GM12878 (cell line): ENCODE results near the gene ALOX12B. TPM values are rescaled to one million over a fixed set of nuclear protein-coding genes. Genes with fewer than 3 reads are reported as not detected.

ENCODE experiments used
- FOXM1 ChIP-seq: IDR thresholded peaks from 2 replicates; pipeline ENCODE4 v1.6.1; 2012; ENCODE audit warnings: low read depth, mild to moderate bottlenecking, inconsistent platforms, low read length, moderate library complexity
- GABPA ChIP-seq: IDR thresholded peaks from 2 replicates; pipeline ENCODE4 v1.6.1; 2014; ENCODE audit warnings: antibody characterized with exemption, low read depth, mild to moderate bottlenecking, inconsistent platforms
- HDGF ChIP-seq: fragments of 450-650 bp; IDR thresholded peaks from 2 replicates; pipeline ENCODE4 v1.6.1; 2016; ENCODE audit warnings: antibody characterized with exemption
- KLF5 ChIP-seq: fragments of 450-650 bp; IDR thresholded peaks from 2 replicates; pipeline ENCODE4 v1.6.1; 2014; ENCODE audit warnings: mild to moderate bottlenecking; ENCODE audit not compliant: partially characterized antibody
- NBN ChIP-seq: fragments of 450-650 bp; IDR thresholded peaks from 2 replicates; pipeline ENCODE4 v1.6.1; 2016
- RAD21 ChIP-seq: IDR thresholded peaks from 2 replicates; pipeline ENCODE4 v1.6.1; 2011; ENCODE audit warnings: mild to moderate bottlenecking, low read depth, low read length, moderate library complexity; ENCODE audit not compliant: insufficient read depth
- SIX5 ChIP-seq: IDR thresholded peaks from 2 replicates; pipeline ENCODE4 v1.6.1; 2011; ENCODE audit warnings: mild to moderate bottlenecking, low read depth, low read length, moderate library complexity; ENCODE audit not compliant: severe bottlenecking
- TBL1XR1 ChIP-seq: IDR thresholded peaks from 2 replicates; pipeline ENCODE4 v1.6.1; 2012; ENCODE audit warnings: low read depth, low read length, improper control_type of control experiment
- ZBED1 ChIP-seq: IDR thresholded peaks from 2 replicates; pipeline ENCODE4 v1.6.1; 2016; ENCODE audit warnings: borderline replicate concordance
- polyA plus RNA-seq, 11 experiments: library from polyadenylated mRNA; depleted of rRNA in 4 of 11; unstranded in 6 of 11; stranded (reverse) in 5 of 11; fragments of >200 nt; fragmentation: Nextera tagmentation in 4 of 11; fragmentation: Illumina TruSeq in 1 of 11; extraction: Ambion mirVana in 4 of 11; extraction: Trizol in 1 of 11; gene quantifications; 1 replicate in 1 of 11; 2 replicates in 10 of 11; pipeline versions ENCODE4 v1.2.1 to v1.2.3, GENCODE V29; 2011 to 2016; ENCODE audit warnings: inconsistent platforms in 2 of 11, missing spikeins in 2 of 11, low read depth in 1 of 11
- total RNA-seq, 4 experiments: library from RNA; depleted of rRNA in 3 of 4; stranded (reverse); fragments of >200 nt in 3 of 4; fragmentation: Illumina TruSeq in 1 of 4; extraction: Trizol in 1 of 4; gene quantifications; 2 replicates each; pipeline versions ENCODE4 v1.2.1 to v1.2.3, GENCODE V29; 2013 to 2021
- TF ChIP-seq, protein P1 (sequence below): fragments of 150-350 bp; IDR thresholded peaks from 2 replicates; pipeline ENCODE4 v1.6.1; 2014; ENCODE audit warnings: mild to moderate bottlenecking, low read depth, low read length
- TF ChIP-seq, protein P2 (sequence below): fragments of 450-650 bp; IDR thresholded peaks from 2 replicates; pipeline ENCODE4 v1.6.1; 2017; ENCODE audit warnings: mild to moderate bottlenecking, moderate library complexity
- TF ChIP-seq, protein P3 (sequence below): fragments of 450-650 bp; IDR thresholded peaks from 2 replicates; pipeline ENCODE4 v1.6.1; 2017; ENCODE audit warnings: mild to moderate bottlenecking, moderate library complexity
- TF ChIP-seq, protein P4 (sequence below): IDR thresholded peaks from 2 replicates; pipeline ENCODE4 v1.6.1; 2012; ENCODE audit warnings: low read depth, low read length, improper control_type of control experiment
- TF ChIP-seq, protein P5 (sequence below): fragments of 450-650 bp; IDR thresholded peaks from 2 replicates; pipeline ENCODE4 v1.6.1; 2014; ENCODE audit warnings: mild to moderate bottlenecking
- TF ChIP-seq, protein P6 (sequence below): fragments of 450-650 bp; IDR thresholded peaks from 2 replicates; pipeline ENCODE4 v1.6.1; 2016; ENCODE audit warnings: mild to moderate bottlenecking

Gene ALOX12B
- total and polyA plus RNA-seq, 10 of the 15 experiments (the other 5 are each of a cell fraction or from before 2014, with no cell fraction given): 0.17 to 0.54 TPM; not detected in 8

DNA sequence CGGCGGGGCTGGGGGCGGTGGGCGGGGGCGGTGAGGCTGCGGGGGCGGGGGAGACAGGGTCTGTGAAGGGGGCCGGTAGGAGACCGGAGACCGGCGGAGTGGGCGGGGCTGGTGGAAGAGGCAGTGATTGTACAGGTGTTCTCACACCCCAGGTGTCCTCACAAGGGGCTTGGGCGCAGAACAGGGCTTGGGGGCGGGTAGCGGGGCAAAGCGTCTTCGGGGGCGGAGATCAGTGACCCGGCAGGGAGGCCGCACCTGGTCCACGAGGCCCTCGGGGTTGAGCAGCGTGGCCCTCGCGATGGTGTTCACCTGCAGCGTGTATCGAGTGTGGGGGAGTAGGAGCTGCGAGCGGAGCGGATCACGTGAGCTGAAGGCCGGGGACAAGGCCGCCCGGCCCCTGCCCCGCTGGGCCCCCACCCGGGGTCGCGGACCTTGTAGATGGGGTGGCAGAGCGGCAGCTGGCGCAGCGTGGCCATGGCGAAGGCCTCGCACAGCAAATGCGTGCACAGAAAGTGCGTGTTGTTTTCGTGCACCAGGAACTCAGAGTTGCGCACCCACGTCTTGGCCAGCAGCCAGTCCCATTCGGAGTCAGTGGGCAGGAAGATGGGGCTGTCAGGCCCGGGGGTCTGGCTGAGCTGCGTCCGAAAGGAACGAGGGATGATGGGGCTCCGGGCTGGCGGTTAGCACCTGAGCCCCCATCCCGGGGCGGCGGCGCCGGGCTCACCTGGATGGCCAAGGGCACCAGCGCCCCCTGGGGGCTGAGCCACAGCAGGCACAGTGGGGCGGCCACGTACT is 22.3 kb upstream of the ALOX12B start (continued):
- TF ChIP-seq, protein P1, sequence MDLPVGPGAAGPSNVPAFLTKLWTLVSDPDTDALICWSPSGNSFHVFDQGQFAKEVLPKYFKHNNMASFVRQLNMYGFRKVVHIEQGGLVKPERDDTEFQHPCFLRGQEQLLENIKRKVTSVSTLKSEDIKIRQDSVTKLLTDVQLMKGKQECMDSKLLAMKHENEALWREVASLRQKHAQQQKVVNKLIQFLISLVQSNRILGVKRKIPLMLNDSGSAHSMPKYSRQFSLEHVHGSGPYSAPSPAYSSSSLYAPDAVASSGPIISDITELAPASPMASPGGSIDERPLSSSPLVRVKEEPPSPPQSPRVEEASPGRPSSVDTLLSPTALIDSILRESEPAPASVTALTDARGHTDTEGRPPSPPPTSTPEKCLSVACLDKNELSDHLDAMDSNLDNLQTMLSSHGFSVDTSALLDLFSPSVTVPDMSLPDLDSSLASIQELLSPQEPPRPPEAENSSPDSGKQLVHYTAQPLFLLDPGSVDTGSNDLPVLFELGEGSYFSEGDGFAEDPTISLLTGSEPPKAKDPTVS: no peak
- TF ChIP-seq, protein P2, sequence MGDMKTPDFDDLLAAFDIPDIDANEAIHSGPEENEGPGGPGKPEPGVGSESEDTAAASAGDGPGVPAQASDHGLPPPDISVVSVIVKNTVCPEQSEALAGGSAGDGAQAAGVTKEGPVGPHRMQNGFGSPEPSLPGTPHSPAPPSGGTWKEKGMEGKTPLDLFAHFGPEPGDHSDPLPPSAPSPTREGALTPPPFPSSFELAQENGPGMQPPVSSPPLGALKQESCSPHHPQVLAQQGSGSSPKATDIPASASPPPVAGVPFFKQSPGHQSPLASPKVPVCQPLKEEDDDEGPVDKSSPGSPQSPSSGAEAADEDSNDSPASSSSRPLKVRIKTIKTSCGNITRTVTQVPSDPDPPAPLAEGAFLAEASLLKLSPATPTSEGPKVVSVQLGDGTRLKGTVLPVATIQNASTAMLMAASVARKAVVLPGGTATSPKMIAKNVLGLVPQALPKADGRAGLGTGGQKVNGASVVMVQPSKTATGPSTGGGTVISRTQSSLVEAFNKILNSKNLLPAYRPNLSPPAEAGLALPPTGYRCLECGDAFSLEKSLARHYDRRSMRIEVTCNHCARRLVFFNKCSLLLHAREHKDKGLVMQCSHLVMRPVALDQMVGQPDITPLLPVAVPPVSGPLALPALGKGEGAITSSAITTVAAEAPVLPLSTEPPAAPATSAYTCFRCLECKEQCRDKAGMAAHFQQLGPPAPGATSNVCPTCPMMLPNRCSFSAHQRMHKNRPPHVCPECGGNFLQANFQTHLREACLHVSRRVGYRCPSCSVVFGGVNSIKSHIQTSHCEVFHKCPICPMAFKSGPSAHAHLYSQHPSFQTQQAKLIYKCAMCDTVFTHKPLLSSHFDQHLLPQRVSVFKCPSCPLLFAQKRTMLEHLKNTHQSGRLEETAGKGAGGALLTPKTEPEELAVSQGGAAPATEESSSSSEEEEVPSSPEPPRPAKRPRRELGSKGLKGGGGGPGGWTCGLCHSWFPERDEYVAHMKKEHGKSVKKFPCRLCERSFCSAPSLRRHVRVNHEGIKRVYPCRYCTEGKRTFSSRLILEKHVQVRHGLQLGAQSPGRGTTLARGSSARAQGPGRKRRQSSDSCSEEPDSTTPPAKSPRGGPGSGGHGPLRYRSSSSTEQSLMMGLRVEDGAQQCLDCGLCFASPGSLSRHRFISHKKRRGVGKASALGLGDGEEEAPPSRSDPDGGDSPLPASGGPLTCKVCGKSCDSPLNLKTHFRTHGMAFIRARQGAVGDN: no peak
- TF ChIP-seq, protein P3, sequence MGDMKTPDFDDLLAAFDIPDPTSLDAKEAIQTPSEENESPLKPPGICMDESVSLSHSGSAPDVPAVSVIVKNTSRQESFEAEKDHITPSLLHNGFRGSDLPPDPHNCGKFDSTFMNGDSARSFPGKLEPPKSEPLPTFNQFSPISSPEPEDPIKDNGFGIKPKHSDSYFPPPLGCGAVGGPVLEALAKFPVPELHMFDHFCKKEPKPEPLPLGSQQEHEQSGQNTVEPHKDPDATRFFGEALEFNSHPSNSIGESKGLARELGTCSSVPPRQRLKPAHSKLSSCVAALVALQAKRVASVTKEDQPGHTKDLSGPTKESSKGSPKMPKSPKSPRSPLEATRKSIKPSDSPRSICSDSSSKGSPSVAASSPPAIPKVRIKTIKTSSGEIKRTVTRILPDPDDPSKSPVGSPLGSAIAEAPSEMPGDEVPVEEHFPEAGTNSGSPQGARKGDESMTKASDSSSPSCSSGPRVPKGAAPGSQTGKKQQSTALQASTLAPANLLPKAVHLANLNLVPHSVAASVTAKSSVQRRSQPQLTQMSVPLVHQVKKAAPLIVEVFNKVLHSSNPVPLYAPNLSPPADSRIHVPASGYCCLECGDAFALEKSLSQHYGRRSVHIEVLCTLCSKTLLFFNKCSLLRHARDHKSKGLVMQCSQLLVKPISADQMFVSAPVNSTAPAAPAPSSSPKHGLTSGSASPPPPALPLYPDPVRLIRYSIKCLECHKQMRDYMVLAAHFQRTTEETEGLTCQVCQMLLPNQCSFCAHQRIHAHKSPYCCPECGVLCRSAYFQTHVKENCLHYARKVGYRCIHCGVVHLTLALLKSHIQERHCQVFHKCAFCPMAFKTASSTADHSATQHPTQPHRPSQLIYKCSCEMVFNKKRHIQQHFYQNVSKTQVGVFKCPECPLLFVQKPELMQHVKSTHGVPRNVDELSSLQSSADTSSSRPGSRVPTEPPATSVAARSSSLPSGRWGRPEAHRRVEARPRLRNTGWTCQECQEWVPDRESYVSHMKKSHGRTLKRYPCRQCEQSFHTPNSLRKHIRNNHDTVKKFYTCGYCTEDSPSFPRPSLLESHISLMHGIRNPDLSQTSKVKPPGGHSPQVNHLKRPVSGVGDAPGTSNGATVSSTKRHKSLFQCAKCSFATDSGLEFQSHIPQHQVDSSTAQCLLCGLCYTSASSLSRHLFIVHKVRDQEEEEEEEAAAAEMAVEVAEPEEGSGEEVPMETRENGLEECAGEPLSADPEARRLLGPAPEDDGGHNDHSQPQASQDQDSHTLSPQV: no peak
- no peak for TF ChIP-seq FOXM1
- no peak for TF ChIP-seq TBL1XR1
- TF ChIP-seq, protein P4, sequence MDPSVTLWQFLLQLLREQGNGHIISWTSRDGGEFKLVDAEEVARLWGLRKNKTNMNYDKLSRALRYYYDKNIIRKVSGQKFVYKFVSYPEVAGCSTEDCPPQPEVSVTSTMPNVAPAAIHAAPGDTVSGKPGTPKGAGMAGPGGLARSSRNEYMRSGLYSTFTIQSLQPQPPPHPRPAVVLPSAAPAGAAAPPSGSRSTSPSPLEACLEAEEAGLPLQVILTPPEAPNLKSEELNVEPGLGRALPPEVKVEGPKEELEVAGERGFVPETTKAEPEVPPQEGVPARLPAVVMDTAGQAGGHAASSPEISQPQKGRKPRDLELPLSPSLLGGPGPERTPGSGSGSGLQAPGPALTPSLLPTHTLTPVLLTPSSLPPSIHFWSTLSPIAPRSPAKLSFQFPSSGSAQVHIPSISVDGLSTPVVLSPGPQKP: no peak
- 0 out of 2 replicates have a peak, but pooled peaks have one; percentile 58 for TF ChIP-seq HDGF
- TF ChIP-seq GABPA: no peak
- TF ChIP-seq, protein P5, sequence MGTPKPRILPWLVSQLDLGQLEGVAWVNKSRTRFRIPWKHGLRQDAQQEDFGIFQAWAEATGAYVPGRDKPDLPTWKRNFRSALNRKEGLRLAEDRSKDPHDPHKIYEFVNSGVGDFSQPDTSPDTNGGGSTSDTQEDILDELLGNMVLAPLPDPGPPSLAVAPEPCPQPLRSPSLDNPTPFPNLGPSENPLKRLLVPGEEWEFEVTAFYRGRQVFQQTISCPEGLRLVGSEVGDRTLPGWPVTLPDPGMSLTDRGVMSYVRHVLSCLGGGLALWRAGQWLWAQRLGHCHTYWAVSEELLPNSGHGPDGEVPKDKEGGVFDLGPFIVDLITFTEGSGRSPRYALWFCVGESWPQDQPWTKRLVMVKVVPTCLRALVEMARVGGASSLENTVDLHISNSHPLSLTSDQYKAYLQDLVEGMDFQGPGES: no peak
- TF ChIP-seq SIX5: no peak
- no peak for TF ChIP-seq KLF5
- no peak for TF ChIP-seq ZBED1
- peak; percentile 66 for TF ChIP-seq RAD21
- TF ChIP-seq NBN: 0 out of 2 replicates have a peak, but pooled peaks have one; percentile 32
- TF ChIP-seq, protein P6, sequence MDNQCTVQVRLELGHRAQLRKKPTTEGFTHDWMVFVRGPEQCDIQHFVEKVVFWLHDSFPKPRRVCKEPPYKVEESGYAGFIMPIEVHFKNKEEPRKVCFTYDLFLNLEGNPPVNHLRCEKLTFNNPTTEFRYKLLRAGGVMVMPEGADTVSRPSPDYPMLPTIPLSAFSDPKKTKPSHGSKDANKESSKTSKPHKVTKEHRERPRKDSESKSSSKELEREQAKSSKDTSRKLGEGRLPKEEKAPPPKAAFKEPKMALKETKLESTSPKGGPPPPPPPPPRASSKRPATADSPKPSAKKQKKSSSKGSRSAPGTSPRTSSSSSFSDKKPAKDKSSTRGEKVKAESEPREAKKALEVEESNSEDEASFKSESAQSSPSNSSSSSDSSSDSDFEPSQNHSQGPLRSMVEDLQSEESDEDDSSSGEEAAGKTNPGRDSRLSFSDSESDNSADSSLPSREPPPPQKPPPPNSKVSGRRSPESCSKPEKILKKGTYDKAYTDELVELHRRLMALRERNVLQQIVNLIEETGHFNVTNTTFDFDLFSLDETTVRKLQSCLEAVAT: no peak
